Memory B cell (primary cell): Measurements from ENCODE around the gene CTSV.
"Not testable (repeated sequence)": the region's sequence is repeated elsewhere in the genome, so short reads cannot be mapped to it uniquely, and the experiment has no call there.

ENCODE experiments used
- ATAC-seq: fragments of 150-1000 bp; cut with Tn5 transposase; 2 replicates; pipeline ENCODE4 v1.10.0; 2021; ENCODE audit warnings: low read depth, mild to moderate bottlenecking, moderate library complexity
- DNase-seq, 2 donors: peaks; one replicate each; pipeline ENCODE4 v3.0.0; 2022; ENCODE audit warnings: low spot score in 2 of 2
- H3K27ac Mint-ChIP-seq: one replicate; pipeline ENCODE4 v1.8.0; 2022; ENCODE audit warnings: mild to moderate bottlenecking, moderate library complexity, mixed read lengths
- H3K27me3 Mint-ChIP-seq: one replicate; pipeline ENCODE4 v1.8.0; 2022; ENCODE audit warnings: mixed read lengths
- H3K36me3 Mint-ChIP-seq: one replicate; pipeline ENCODE4 v1.8.0; 2022; ENCODE audit warnings: mild to moderate bottlenecking, mixed read lengths
- H3K4me1 Mint-ChIP-seq: one replicate; pipeline ENCODE4 v1.8.0; 2022; ENCODE audit warnings: mixed read lengths
- H3K4me3 Mint-ChIP-seq: one replicate; pipeline ENCODE4 v1.8.0; 2022; ENCODE audit warnings: mild to moderate bottlenecking, moderate library complexity, mixed read lengths
- H3K9me3 Mint-ChIP-seq: one replicate; pipeline ENCODE4 v1.8.0; 2022; ENCODE audit warnings: mixed read lengths

CTSV gene

GRCh38 chr9:97038611-97039513, at the start of gene CTSV:
TSS of gene CTSV (minus strand) at chr9:97039142. CDS start at chr9:97038043, 1,099 bp downstream.
- ATAC-seq (peak; percentile 94), DNase-seq (peak; percentile 41 to 50)
- H3K4me3 Mint-ChIP-seq: peak within 1 kb of the TSS; percentile 85
- H3K36me3 Mint-ChIP-seq: no peaks in the 10 kb centered on the region
- H3K27ac Mint-ChIP-seq: no peak within 1 kb of the TSS
- H3K27me3 Mint-ChIP-seq: peaks cover 28% of the 10 kb centered on the region
- H3K4me1 Mint-ChIP-seq: peaks cover 3% of the 10 kb centered on the region
- H3K9me3 Mint-ChIP-seq: peaks cover under 1% of the 10 kb centered on the region

DNA sequence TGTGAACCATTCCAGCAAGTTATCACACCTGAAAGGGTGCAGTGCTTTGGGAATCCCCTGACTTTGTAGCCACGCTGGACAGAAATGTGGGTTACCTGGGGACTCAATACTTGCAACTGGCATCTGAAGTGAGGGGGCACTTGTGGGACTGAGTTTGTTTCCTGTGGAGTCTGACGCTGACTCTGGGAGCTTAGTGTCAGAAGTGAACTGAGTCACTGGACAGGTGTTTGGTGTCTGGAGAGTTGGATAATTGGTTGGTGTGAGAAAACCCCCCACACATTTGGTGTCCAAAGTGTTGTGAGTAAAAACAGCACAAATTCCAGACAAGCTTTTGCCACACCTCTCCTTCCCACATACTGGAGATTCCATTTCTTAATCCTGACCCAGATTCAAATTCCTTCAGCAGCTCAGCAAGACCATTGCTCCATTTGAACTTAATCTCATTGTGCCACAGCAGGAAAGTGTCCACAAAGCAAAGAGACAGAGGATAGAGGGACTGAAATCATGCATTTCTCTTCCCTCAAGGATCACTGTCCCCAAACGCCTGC, 48.8 kb upstream of the CTSV start:
- H3K36me3 Mint-ChIP-seq, ATAC-seq: not testable (repeated sequence)
- H3K27me3 Mint-ChIP-seq: peaks cover 10% of the 10 kb centered on the region

DNA sequence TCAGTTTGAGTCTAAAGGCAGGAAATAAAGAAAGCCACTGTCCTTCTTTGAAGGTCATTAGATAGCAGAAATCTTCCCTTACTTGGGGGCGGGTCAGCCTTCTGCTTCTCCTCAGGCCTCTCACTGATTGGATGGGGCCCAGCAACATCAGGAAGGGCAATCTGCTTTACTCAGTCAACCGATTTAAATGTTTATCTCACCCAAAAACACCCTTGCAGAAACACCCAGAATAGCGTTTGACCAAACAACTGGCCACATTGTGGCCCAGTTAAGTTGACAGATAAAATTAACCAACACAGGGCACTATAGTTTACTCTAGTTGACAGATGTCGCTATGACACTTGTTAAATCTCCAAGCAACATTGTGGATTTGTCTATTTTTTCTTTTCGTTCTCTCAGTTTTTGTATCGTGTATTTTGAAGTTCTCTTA, 45.6 kb upstream of the CTSV start:
- H3K4me1 Mint-ChIP-seq, H3K27ac Mint-ChIP-seq, H3K9me3 Mint-ChIP-seq, DNase-seq, H3K4me3 Mint-ChIP-seq, ATAC-seq, H3K36me3 Mint-ChIP-seq: not testable (repeated sequence)
- peaks cover 12% of the 10 kb centered on the region for H3K27me3 Mint-ChIP-seq

More for the DNA sequence above, 48.8 kb upstream of the CTSV start:
- H3K4me1 Mint-ChIP-seq, DNase-seq, H3K9me3 Mint-ChIP-seq, H3K27ac Mint-ChIP-seq, H3K4me3 Mint-ChIP-seq: not testable (repeated sequence)

DNA sequence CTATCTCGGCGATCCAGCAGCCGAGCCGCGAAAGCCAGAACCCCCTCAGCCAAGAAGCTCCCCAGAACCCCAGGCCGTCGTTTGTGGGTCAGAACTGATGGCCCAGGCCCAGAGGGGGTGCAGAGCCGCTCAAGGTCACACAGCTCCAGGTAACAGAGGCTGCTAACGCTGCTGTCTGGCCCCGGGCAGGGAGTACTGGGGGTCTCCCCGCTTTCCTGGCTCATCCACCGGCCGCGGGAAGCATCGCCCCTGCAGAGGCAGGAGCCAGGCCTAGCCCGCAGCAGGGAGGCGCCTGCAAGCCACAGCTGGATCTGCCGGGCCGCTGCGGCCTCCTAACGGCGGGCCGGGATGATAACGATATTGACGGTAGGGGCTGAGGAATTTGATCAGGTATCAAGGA, 39.4 kb upstream of the CTSV start:
- Mint-ChIP-seq H3K4me1 (no peaks in the 10 kb centered on the region), H3K4me3 (no peak overlapping the region), H3K27me3 (peaks cover 11% of the 10 kb centered on the region), H3K9me3 (peaks cover 4% of the 10 kb centered on the region), H3K36me3 (no peaks in the 10 kb centered on the region), H3K27ac (no peak overlapping the region)
- DNase-seq (no peak), ATAC-seq (no peak)

DNA sequence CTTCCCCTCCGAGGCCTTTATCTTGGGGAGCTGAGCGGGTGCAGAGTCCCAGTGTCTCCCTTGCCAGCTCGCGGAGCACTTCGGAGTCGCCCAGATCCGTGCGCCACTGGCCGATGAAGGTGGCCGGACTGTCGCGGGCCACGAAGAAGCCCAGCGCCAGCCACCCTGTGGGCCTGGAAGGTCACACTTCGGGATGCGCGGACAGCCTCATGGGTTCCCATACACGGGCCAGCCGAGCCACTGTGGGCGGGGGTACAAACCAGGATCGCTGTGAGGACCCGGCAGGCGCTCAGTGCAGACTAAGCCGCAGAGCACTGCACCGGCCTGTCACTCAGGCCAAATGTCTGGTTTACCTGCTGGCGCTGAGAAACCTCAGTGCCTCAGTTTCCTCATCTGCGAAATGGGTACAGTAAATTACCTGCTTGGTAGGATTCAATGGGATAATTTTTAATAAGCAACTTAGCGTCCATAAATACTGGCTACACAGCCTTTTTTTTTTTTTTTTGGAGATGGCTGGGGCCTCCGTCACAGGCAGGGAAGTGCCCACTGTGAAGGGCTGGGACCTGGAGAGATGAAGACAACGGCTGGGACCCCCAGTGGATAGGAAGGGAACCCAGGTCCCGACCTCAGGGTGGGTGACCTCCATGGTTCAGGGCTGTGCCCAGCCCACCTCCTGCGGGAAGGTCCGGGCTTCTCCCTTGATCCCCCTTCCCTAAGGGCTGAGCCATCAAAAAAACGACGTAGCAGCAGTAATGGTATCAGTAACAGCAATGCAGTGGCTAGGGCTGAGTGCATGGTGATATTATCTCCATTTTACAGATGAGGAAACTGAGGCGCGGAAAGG, 38.7 kb upstream of the CTSV start:
- ATAC-seq (no peak), DNase-seq (no peak)
- H3K27me3 Mint-ChIP-seq: peaks cover 13% of the 10 kb centered on the region
- peaks cover 2% of the 10 kb centered on the region for H3K9me3 Mint-ChIP-seq
- H3K4me1 Mint-ChIP-seq: no peaks in the 10 kb centered on the region
- H3K27ac Mint-ChIP-seq: no peak overlapping the region
- H3K4me3 Mint-ChIP-seq: no peak overlapping the region
- no peaks in the 10 kb centered on the region for H3K36me3 Mint-ChIP-seq

DNA sequence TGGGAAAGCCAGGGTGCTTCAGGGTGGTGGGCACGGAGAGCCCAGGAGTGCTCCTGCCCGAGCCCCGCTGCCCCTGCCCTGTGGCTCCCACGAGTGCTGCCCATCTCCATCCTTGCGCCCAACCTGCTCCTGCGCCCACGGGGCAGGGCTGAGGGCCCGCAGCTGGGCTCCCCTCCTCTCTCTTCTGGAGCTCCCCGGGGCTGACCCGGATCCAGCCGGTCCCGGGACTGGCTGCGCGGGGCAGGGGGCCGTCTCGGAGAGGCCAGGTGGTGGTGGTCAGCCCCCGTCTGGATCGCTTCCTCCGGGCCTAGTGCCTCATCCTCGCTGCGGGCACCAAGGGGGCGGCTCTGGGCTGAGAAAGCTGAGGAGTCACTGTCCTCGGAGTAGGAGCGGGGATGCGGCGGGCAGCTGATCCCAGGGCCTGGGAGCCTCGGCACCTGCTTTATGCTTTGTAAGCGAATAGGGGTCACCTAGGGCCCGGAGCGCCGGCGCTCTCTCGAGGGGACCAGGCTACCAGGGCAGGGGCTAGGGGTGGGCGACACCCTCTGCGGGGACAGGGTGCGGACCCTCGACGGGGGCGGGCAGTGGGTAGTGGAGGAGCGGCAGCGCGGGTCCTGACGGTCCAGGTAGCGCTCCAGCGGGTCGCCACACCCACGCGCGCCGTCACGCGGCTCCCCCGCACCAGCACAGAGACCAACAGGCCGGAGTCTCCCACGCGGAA, 37.9 kb upstream of the CTSV start:
- H3K9me3 Mint-ChIP-seq, H3K36me3 Mint-ChIP-seq, H3K4me1 Mint-ChIP-seq, ATAC-seq, H3K4me3 Mint-ChIP-seq, DNase-seq, H3K27ac Mint-ChIP-seq: not testable (repeated sequence)
- peaks cover 16% of the 10 kb centered on the region for H3K27me3 Mint-ChIP-seq

DNA sequence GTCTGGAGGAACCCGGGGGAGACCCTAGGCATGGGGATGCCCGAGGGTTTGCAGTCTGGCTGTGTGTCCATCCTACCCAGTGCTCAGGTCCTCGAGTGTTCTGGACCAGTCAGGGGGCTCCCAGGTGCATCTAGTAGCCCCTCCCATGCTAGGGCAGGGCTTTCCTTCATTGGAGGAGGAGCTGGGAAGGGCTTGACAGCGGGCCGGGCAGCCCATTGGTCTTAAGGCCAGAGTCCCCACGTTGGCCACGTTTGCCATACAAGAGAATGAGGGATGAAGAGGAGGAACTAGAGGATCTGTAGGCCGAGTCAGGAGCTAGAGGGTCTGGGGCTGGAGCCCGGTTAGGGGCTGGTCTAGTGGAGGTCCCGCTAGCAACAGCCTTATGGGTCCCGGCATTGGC, 37.3 kb upstream of the CTSV start:
- Mint-ChIP-seq H3K27me3 (peaks cover 16% of the 10 kb centered on the region), H3K9me3 (no peaks in the 10 kb centered on the region), H3K27ac (no peak overlapping the region), H3K4me1 (no peaks in the 10 kb centered on the region), H3K4me3 (no peak overlapping the region), H3K36me3 (no peaks in the 10 kb centered on the region)
- no peak for DNase-seq
- ATAC-seq: no peak

DNA sequence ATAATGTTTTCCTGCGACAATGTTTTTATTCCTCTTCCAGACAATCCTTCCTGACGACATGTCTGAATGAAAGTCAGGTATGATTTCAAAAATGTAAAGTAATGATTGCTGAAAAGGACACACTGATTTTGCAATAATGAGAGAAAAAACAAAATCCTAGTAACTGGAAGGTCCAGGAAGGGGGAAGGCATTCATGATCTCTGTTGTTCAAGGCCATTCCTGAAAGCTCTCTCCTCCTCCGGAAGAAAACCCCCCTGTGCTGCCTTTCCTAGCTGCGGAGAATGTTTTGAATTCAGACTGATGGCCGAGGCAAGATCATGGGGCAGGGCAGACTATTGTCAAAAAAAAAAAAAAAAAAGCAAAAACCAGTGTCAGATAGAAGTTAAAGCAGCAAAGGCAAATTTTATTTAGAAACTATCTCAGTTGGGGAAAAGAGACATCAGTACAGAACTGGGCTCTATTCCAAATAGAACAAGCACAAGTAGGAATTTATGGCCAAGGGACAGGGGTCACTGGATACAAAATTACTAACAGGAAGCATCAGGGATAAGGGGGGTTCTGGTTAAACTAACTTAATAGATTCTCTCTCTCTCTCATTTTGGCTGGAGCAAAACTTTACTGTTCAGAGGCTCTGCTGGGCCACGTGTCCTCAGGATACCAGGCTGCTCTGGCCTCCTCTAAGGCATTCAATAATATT, 36.5 kb upstream of the CTSV start:
- Mint-ChIP-seq H3K4me1 (no peaks in the 10 kb centered on the region), H3K27ac (no peak overlapping the region), H3K9me3 (no peaks in the 10 kb centered on the region), H3K27me3 (peaks cover 16% of the 10 kb centered on the region), H3K4me3 (no peak overlapping the region), H3K36me3 (no peaks in the 10 kb centered on the region)
- ATAC-seq (no peak), DNase-seq (no peak)

GRCh38 chr9:97073506-97073905, 34.6 kb upstream of the CTSV start:
- DNase-seq (no peak), ATAC-seq (no peak)
- no peaks in the 10 kb centered on the region for H3K4me1 Mint-ChIP-seq
- H3K27ac Mint-ChIP-seq: no peak overlapping the region
- H3K36me3 Mint-ChIP-seq: no peaks in the 10 kb centered on the region
- peaks cover 11% of the 10 kb centered on the region for H3K27me3 Mint-ChIP-seq
- no peaks in the 10 kb centered on the region for H3K9me3 Mint-ChIP-seq
- no peak overlapping the region for H3K4me3 Mint-ChIP-seq

DNA sequence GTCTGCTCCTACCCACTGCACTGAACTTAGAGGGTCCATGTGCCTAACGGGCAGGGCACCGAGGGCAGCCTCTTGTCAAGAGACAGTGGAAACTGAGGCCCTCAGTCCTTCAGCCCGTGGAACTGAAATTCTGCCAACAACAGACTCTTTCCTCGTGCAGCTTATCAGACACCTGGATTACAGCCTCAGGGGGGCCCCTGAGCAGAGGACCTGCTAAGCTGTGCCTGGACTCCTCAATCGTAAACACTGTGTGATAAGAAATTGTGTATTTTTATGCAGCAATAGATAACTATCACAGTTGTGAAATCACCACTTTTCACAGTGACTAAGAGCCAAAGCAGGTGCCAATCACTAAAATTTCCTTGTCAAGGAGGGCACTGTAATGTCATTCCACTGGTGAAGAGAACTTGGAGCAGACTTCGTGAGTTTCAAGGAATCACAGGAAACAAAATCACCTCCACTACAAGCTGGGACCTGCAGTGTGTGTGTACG, 33.4 kb upstream of the CTSV start:
- Mint-ChIP-seq H3K27ac (no peak overlapping the region), H3K4me1 (no peaks in the 10 kb centered on the region), H3K27me3 (peaks cover 15% of the 10 kb centered on the region), H3K9me3 (no peaks in the 10 kb centered on the region), H3K4me3 (no peak overlapping the region), H3K36me3 (no peaks in the 10 kb centered on the region)
- DNase-seq (no peak), ATAC-seq (no peak)

DNA sequence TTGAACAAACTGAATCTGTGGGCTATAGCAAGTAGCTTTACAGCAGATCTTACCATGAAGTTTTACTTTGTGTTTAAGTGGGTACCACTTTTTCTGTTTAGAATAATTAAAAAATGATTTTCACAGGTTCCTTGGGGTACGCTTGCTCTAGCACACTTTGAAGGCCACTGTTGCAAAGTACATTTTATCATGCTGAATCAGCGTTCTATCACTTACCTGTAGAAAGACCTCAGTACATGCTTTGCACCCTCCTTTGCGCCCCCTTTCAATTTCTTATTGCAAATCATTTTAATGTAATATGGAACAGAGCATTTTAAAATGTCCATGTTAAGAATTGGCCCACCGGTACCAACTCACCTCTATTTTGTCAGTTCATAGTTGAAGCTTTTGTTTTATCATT, 31.4 kb upstream of the CTSV start:
- H3K27ac Mint-ChIP-seq, H3K4me1 Mint-ChIP-seq: not testable (repeated sequence)

DNA sequence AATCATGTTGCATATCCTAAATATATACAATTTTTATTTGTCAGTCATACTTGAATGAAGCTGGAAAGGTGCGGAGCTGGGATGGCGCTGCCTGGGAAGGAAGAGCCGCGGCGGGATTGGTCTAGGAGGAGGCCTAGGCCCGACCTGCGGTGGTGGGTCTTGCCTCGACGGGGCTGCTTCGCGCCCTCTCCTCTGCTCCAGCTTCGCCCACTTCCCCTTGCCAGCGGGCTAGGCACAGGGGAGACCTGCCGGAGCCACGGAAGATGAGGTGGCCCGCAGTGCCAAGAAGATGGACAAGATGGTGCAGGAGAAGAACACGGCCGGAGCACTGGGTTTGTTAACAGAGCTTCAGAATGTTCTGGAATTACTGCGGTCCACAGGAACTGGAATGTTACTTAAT, 28.5 kb upstream of the CTSV start:
- Mint-ChIP-seq H3K27ac (no peak overlapping the region), H3K36me3 (peaks cover 2% of the 10 kb centered on the region), H3K27me3 (peaks cover 7% of the 10 kb centered on the region), H3K4me3 (no peak overlapping the region), H3K4me1 (no peaks in the 10 kb centered on the region), H3K9me3 (peaks cover 9% of the 10 kb centered on the region)
- no peak for DNase-seq
- no peak for ATAC-seq

More for the DNA sequence above, 31.4 kb upstream of the CTSV start:
- peaks cover 12% of the 10 kb centered on the region for H3K27me3 Mint-ChIP-seq
- not testable (repeated sequence) for DNase-seq, ATAC-seq, H3K9me3 Mint-ChIP-seq, H3K4me3 Mint-ChIP-seq, H3K36me3 Mint-ChIP-seq

- ATAC-seq: no peak
- peaks cover 9% of the 10 kb centered on the region for H3K9me3 Mint-ChIP-seq
- H3K36me3 Mint-ChIP-seq: peaks cover 2% of the 10 kb centered on the region
Observed at GRCh38 chr9:97064176-97064575, 25.2 kb upstream of the CTSV start.

More at GRCh38 chr9:97064176-97064575, 25.2 kb upstream of the CTSV start:
- Mint-ChIP-seq H3K4me1 (no peaks in the 10 kb centered on the region), H3K4me3 (no peak overlapping the region), H3K27me3 (peaks cover 8% of the 10 kb centered on the region), H3K27ac (no peak overlapping the region)
- DNase-seq: no peak
